Right forelimb (tissue), 1 donor: ENCODE measurements around the gene DCTN3.

Experiments used
- DNase-seq: peaks from one replicate; pipeline ENCODE4 v3.0.0-alpha.2; 2018

The DCTN3 gene

GRCh38 chr9:34570809-34571480, 49.4 kb downstream of the DCTN3 start:
- DNase-seq = no peak

- DNase-seq = no peak
Measured at GRCh38 chr9:34570376-34570775, 49.9 kb downstream of the DCTN3 start.

GRCh38 chr9:34568774-34569173, 51.5 kb downstream of the DCTN3 start:
- no peak for DNase-seq

- no peak for DNase-seq
Measured at GRCh38 chr9:34568133-34568532, 52.2 kb downstream of the DCTN3 start.

- no peak for DNase-seq
Measured at GRCh38 chr9:34566972-34567371, 53.3 kb downstream of the DCTN3 start.

- DNase-seq = no peak
Measured at GRCh38 chr9:34566322-34566721, 54.0 kb downstream of the DCTN3 start.

GRCh38 chr9:34565856-34566255, 54.4 kb downstream of the DCTN3 start:
- no peak for DNase-seq

GRCh38 chr9:34564617-34565016, 55.7 kb downstream of the DCTN3 start:
- no peak for DNase-seq
